Esophagus muscularis mucosa (tissue), 3 donors: ENCODE data around the gene FAM237B.

Source experiments
- EP300 ChIP-seq: sonication (generic); formaldehyde crosslinking; IDR thresholded peaks from one replicate; pipeline ENCODE4 v1.6.1; 2017; ENCODE audit warnings: antibody characterized with exemption
- POLR2AphosphoS5 ChIP-seq, 2 donors: sonication (generic); formaldehyde crosslinking; IDR thresholded peaks; one replicate each; pipeline ENCODE4 v1.6.1; 2017; ENCODE audit warnings: antibody characterized with exemption in 2 of 2

DNA sequence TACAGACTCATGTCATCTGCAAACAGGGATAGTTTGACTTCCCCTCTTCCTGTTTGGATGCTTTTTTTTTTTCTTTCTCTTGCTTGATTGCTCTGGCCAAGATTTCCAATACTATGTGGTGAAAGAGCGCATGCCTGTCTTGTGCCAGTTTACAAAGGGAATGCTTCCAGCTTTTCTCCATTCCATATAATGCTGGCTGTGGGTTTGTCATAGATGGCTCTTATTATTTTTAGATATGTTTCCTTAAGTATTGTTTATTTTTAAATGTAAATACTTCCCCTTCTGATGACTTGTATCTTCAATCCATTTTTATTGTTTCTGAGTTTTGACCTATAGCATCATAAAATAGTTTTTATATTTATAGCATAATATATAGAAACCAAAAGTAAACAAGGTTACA lies 17.9 kb downstream of the FAM237B start:
- TF ChIP-seq EP300 (no peak), POLR2AphosphoS5 (IDR thresholded peaks at IDR 0.05) (no peak)
